Lower lobe of right lung (tissue), 2 donors: Measurements from ENCODE around the gene SELENOP. TPM values are rescaled to one million over a fixed set of nuclear protein-coding genes. Genes with fewer than 3 reads are reported as not detected.

Source experiments
- ATAC-seq, 2 donors: fragments of 200-7000 bp; cut with Tn5 transposase; one replicate each; pipeline ENCODE4 v1.9.1; 2020 to 2022; ENCODE audit warnings: mild to moderate bottlenecking in 2 of 2, moderate library complexity in 2 of 2
- DNase-seq: peaks from one replicate; pipeline ENCODE4 v3.0.0-alpha.2; 2020
- H3K27ac ChIP-seq: fragments of 200-600 bp; one replicate; pipeline ENCODE4 v1.8.0; 2022
- H3K27me3 ChIP-seq: fragments of 200-600 bp; one replicate; pipeline ENCODE4 v1.8.0; 2022; ENCODE audit warnings: low read depth
- H3K36me3 ChIP-seq: fragments of 200-600 bp; one replicate; pipeline ENCODE4 v1.8.0; 2022; ENCODE audit warnings: mild to moderate bottlenecking
- H3K4me1 ChIP-seq: fragments of 200-600 bp; one replicate; pipeline ENCODE4 v1.8.0; 2022
- H3K4me3 ChIP-seq: fragments of 200-600 bp; one replicate; pipeline ENCODE4 v1.8.0; 2022; ENCODE audit warnings: mild to moderate bottlenecking
- H3K9me3 ChIP-seq: fragments of 200-600 bp; one replicate; pipeline ENCODE4 v1.8.0; 2022
- CTCF ChIP-seq: fragments of 200-600 bp; IDR thresholded peaks from one replicate; pipeline ENCODE4 v1.8.0; 2022; ENCODE audit warnings: antibody characterized with exemption, mild to moderate bottlenecking
- intact Hi-C: fragments of 100-400 bp; cut with DNase I; formaldehyde crosslinking; loops from one replicate; pipeline ENCODE4 v1.11.0; 2022
- long read RNA-seq: library from polyadenylated mRNA; unstranded; transcript quantifications from one replicate; pipeline ENCODE4 v2.0.0, GENCODE V29; 2021
- total RNA-seq: library from RNA; stranded (reverse); fragmentation: NEBNext Ultra II Directional; extraction: Animal tissue kit (Norgen Biotek cat#: 25700); gene quantifications from one replicate; pipeline ENCODE4 v1.2.1, GENCODE V29; 2021
- donor health status: DM: no; HTN: yes; CAD: no; lungs with severe emphysema.

SELENOP gene, protein sequence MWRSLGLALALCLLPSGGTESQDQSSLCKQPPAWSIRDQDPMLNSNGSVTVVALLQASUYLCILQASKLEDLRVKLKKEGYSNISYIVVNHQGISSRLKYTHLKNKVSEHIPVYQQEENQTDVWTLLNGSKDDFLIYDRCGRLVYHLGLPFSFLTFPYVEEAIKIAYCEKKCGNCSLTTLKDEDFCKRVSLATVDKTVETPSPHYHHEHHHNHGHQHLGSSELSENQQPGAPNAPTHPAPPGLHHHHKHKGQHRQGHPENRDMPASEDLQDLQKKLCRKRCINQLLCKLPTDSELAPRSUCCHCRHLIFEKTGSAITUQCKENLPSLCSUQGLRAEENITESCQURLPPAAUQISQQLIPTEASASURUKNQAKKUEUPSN
- 705 TPM for total RNA-seq
- long read RNA-seq, transcript SELENOP-202 (3 exons, 799 nt): minor isoform, 10 of 926 reads
- long read RNA-seq, transcript SELENOP-214 (5 exons, 2,243 nt): major isoform, 850 of 926 reads
- long read RNA-seq, transcript SELENOP-208 (6 exons, 787 nt): minor isoform, 13 of 926 reads
- long read RNA-seq, partial matches to known transcripts: 11 of 926 reads
- long read RNA-seq, other reads (novel, unspliced or antisense): 29 of 926 reads

- Histone ChIP-seq H3K27me3 (no peaks in the 10 kb centered on the region), H3K36me3 (peaks cover 11% of the 10 kb centered on the region), H3K27ac (peak within 1 kb of the TSS; percentile 78), H3K9me3 (no peaks in the 10 kb centered on the region), H3K4me1 (peaks cover 20% of the 10 kb centered on the region), H3K4me3 (peak within 1 kb of the TSS; percentile 61)
- ATAC-seq: peak; percentile 96 to 97
- DNase-seq: no peak
- intact Hi-C loops: no loop called here
- TF ChIP-seq CTCF: no peak
Measured at GRCh38 chr5:42811591-42812446, at the start of gene SELENOP. SELENOP (minus strand) TSS chr5:42811892; CDS start chr5:42808353, 3,539 bp downstream.

- intact Hi-C loops: no loop called here
- no peak for DNase-seq
- Histone ChIP-seq H3K27me3 (no peaks in the 10 kb centered on the region), H3K4me3 (no peak overlapping the region), H3K36me3 (no peaks in the 10 kb centered on the region), H3K27ac (peak overlapping the region; percentile 34), H3K4me1 (peaks cover 6% of the 10 kb centered on the region), H3K9me3 (no peaks in the 10 kb centered on the region)
- ATAC-seq: no peak
- no peak for TF ChIP-seq CTCF
Measured at GRCh38 chr5:42858687-42859086, 47.0 kb upstream of the SELENOP start.

- ATAC-seq (peak in 1 of 2 donors; percentile 39), DNase-seq (no peak)
- TF ChIP-seq CTCF: no peak
- peak overlapping the region; percentile 34 for H3K27ac ChIP-seq
- no peaks in the 10 kb centered on the region for H3K9me3 ChIP-seq
- intact Hi-C loops: no loop called here
- H3K4me1 ChIP-seq: peaks cover 6% of the 10 kb centered on the region
- no peaks in the 10 kb centered on the region for H3K36me3 ChIP-seq
- H3K4me3 ChIP-seq: no peak overlapping the region
- no peaks in the 10 kb centered on the region for H3K27me3 ChIP-seq
Measured at GRCh38 chr5:42858031-42858643, 46.4 kb upstream of the SELENOP start.

- DNase-seq: no peak
- intact Hi-C loops: no loop called here
- no peaks in the 10 kb centered on the region for H3K36me3 ChIP-seq
- no peak overlapping the region for H3K4me3 ChIP-seq
- TF ChIP-seq CTCF: no peak
- H3K27me3 ChIP-seq: no peaks in the 10 kb centered on the region
- H3K9me3 ChIP-seq: no peaks in the 10 kb centered on the region
- no peak overlapping the region for H3K27ac ChIP-seq
- peaks cover 6% of the 10 kb centered on the region for H3K4me1 ChIP-seq
- ATAC-seq: peak; percentile 38 to 51
Measured at GRCh38 chr5:42855811-42856210, 44.1 kb upstream of the SELENOP start.

DNA sequence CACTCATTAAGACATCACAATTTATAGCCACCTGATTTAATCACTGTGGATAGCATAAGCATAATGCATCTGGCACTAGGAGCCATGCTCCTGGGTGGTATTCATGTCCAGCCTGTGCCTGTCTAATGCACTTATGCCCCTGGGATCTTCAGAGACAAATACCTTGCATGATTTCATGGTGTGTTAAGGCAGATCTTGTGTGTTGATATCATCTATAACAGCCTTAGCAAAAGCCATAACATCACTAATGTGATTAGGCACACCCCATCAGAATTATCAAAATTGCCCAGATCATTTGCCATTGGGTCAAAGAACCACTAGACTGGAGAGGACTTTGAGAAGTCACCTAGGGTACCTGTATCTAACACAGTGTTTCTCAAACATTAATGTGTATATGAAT is 43.7 kb upstream of the SELENOP start:
- Histone ChIP-seq H3K27me3 (no peaks in the 10 kb centered on the region), H3K4me1 (peaks cover 6% of the 10 kb centered on the region), H3K9me3 (no peaks in the 10 kb centered on the region), H3K36me3 (no peaks in the 10 kb centered on the region), H3K27ac (no peak overlapping the region), H3K4me3 (no peak overlapping the region)
- intact Hi-C loops: no loop called here
- TF ChIP-seq CTCF: no peak
- no peak for DNase-seq
- no peak for ATAC-seq
